PFSK-1 (cell line): Measurements from ENCODE around the gene MYH9.

Source experiments
- FOXP2 ChIP-seq: optimal IDR thresholded peaks from 2 replicates; pipeline ENCODE3; 2011; ENCODE audit warnings: borderline replicate concordance, control low read depth, inconsistent platforms; ENCODE audit not compliant: insufficient read depth; ENCODE audit errors: extremely low read length, extremely low read depth
- POLR2AphosphoS5 ChIP-seq: IDR thresholded peaks from 2 replicates; pipeline ENCODE4 v1.6.1; 2012; ENCODE audit warnings: low read depth, mild to moderate bottlenecking, control low read depth, low read length, moderate library complexity
- SIN3A ChIP-seq: IDR thresholded peaks from 2 replicates; pipeline ENCODE4 v1.6.1; 2012; ENCODE audit warnings: mild to moderate bottlenecking, low read length, moderate library complexity, borderline replicate concordance; ENCODE audit not compliant: insufficient read depth
- TAF1 ChIP-seq: IDR thresholded peaks from 2 replicates; pipeline ENCODE4 v1.6.1; 2012; ENCODE audit warnings: low read length, control low read depth, borderline replicate concordance; ENCODE audit not compliant: insufficient read depth
- TF ChIP-seq, protein P1 (sequence below), 2 experiments: IDR thresholded peaks; 2 replicates each; pipeline versions ENCODE4 v1.6.1 to v1.8.0; 2011 to 2012; ENCODE audit warnings: low read depth in 2 of 2, low read length in 2 of 2, control low read depth in 1 of 2, inconsistent platforms in 1 of 2, mild to moderate bottlenecking in 1 of 2, moderate library complexity in 1 of 2; ENCODE audit not compliant: insufficient read depth in 1 of 2

Gene MYH9

GRCh38 chr22:36279219-36279666 lies 108.5 kb downstream of the MYH9 start:
- TF ChIP-seq, protein P1, sequence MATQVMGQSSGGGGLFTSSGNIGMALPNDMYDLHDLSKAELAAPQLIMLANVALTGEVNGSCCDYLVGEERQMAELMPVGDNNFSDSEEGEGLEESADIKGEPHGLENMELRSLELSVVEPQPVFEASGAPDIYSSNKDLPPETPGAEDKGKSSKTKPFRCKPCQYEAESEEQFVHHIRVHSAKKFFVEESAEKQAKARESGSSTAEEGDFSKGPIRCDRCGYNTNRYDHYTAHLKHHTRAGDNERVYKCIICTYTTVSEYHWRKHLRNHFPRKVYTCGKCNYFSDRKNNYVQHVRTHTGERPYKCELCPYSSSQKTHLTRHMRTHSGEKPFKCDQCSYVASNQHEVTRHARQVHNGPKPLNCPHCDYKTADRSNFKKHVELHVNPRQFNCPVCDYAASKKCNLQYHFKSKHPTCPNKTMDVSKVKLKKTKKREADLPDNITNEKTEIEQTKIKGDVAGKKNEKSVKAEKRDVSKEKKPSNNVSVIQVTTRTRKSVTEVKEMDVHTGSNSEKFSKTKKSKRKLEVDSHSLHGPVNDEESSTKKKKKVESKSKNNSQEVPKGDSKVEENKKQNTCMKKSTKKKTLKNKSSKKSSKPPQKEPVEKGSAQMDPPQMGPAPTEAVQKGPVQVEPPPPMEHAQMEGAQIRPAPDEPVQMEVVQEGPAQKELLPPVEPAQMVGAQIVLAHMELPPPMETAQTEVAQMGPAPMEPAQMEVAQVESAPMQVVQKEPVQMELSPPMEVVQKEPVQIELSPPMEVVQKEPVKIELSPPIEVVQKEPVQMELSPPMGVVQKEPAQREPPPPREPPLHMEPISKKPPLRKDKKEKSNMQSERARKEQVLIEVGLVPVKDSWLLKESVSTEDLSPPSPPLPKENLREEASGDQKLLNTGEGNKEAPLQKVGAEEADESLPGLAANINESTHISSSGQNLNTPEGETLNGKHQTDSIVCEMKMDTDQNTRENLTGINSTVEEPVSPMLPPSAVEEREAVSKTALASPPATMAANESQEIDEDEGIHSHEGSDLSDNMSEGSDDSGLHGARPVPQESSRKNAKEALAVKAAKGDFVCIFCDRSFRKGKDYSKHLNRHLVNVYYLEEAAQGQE (IDR thresholded peaks at IDR 0.05; ENCODE audit: insufficient read depth in 1 of 2, low read depth in 2 of 2, low read length in 2 of 2): no peak
- TF ChIP-seq TAF1: no peak
- TF ChIP-seq FOXP2: no peak
- TF ChIP-seq POLR2AphosphoS5: no peak
- no peak for TF ChIP-seq SIN3A

DNA sequence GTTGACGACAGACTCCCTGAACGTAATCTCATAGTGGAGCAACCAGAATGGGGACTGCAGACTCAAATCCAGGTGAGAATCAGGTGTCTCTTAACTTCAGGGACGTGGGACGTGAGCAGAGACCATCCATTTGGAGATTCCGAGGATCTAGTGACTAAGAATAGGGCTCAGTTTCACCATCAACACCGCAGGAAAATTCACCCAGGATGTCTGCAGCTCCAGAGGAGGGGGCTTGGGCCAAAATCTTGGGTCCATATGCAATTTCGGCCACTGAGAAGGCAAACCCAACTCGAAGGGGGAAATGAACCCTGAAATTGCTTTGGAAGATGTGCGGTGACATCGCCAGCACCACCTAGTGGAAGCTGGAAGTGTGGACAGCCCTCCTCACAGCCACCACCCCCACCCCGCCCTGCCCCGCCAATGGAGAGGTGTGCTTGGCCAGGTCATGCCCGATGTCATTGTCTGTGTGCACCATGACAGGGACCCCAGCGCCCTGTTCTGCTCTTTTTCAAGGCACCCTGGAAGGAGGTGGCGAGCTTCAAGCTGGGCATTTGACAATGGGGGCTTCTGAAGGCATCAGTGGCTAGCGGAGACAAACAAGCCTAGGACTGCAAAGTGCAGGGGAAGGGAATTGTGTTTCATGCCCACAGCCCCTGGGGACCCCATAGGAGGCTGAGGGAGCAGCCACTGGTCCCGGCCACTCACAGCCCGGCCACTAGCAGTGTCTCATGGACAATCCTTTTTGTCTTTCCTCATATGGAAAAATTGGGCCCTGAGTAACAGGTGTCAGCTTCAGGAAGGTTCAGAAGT lies 110.1 kb downstream of the MYH9 start:
- TF ChIP-seq SIN3A (no peak), POLR2AphosphoS5 (no peak), TAF1 (no peak), FOXP2 (no peak)
- TF ChIP-seq, protein P1 (IDR thresholded peaks at IDR 0.05; ENCODE audit: insufficient read depth in 1 of 2, low read depth in 2 of 2, low read length in 2 of 2): no peak

GRCh38 chr22:36274531-36274930 lies 113.2 kb downstream of the MYH9 start:
- TF ChIP-seq TAF1: no peak
- no peak for TF ChIP-seq POLR2AphosphoS5
- no peak for TF ChIP-seq FOXP2
- TF ChIP-seq SIN3A: no peak
- TF ChIP-seq, protein P1 (IDR thresholded peaks at IDR 0.05; ENCODE audit: insufficient read depth in 1 of 2, low read depth in 2 of 2, low read length in 2 of 2): no peak

DNA sequence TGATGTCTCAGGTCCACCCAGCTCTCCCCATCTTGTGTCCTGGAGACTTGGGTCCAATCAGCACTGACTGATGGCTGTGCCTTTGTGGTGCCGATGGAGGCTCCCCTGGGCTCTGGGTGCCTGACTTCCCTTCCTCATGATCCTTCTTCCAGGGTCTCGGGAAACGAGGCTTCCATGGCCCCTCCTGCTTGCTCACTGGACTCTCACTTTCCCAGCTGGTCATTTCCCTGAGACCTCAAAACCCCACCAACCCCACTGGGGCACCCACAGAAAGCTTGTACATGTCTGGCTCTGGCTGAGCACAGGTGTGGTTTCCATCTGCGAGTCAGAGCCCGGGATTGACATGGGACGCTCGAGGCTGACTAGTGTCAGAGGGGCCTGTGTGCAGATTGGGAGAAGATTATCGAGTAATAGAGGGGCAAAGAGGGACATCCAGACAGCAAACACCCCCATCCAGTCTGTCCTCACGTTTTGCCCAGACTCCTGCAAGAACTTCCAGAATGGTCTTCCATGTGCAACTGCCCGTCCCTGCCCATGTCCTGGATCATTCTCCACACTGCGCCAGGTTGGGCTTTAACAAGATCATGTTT lies 119.8 kb downstream of the MYH9 start:
- TF ChIP-seq SIN3A: no peak
- TF ChIP-seq POLR2AphosphoS5: no peak
- TF ChIP-seq, protein P1 (IDR thresholded peaks at IDR 0.05; ENCODE audit: insufficient read depth in 1 of 2, low read depth in 2 of 2, low read length in 2 of 2): no peak
- TF ChIP-seq FOXP2: no peak
- no peak for TF ChIP-seq TAF1

GRCh38 chr22:36267058-36267457 lies 120.7 kb downstream of the MYH9 start:
- no peak for TF ChIP-seq POLR2AphosphoS5
- TF ChIP-seq, protein P1 (IDR thresholded peaks at IDR 0.05; ENCODE audit: insufficient read depth in 1 of 2, low read depth in 2 of 2, low read length in 2 of 2): no peak
- TF ChIP-seq TAF1: no peak
- TF ChIP-seq SIN3A: no peak
- no peak for TF ChIP-seq FOXP2
